ENCODE measurements around the gene MRPL48. TPM values are rescaled to one million over a fixed set of nuclear protein-coding genes. Genes with fewer than 3 reads are reported as not detected.

The MRPL48 gene
- polyA plus RNA-seq, 2 of the 4 experiments (the other 2 are of a cell fraction), result 57.2 to 103 TPM

GRCh38 chr11:73792584-73792983, 4.9 kb downstream of the MRPL48 start:
- Histone ChIP-seq H3K4me2 (no peak overlapping the region), H3K9me3 (no peaks in the 10 kb centered on the region), H3K27ac (no peak overlapping the region), H3K4me3 (no peak overlapping the region), H3K4me1 (peaks cover 8% of the 10 kb centered on the region; the same call in 2 of the 3 replicates)
- ATAC-seq (no peak), FAIRE-seq (no peak), DNase-seq (ENCODE audit: low read depth in 1 of 2, low spot score in 1 of 2) (no peak)
- CTCF ChIA-PET, result no interaction called here
- POLR2A ChIA-PET, result no interaction called here
- TF ChIP-seq FOSB (CRISPR knock-in tag; IDR thresholded peaks at IDR 0.05), result no peak

- no peak overlapping the region for H3K4me2 ChIP-seq
- ChIA-PET POLR2A (no interaction called here), CTCF (interaction anchor here (0.6 to 2.2 kb wide), 3 partner anchors 27 to 135 kb away, joined by 3 to 9 read pairs (median 3); no protein-coding TSS in a partner anchor)
- no peak overlapping the region for H3K27ac ChIP-seq
- no peaks in the 10 kb centered on the region for H3K9me3 ChIP-seq
- 89% methylated on average over 16 of the region's 19 CpGs for WGBS (ENCODE audit: missing lambda C conversion rate)
- peak; percentile 39 to 91; a peak in 3 of 6 replicates for ATAC-seq
- H3K4me1 ChIP-seq, result no peaks in the 10 kb centered on the region
- TF ChIP-seq RFX5 (IDR thresholded peaks at IDR 0.05) (no peak), CHD2 (IDR thresholded peaks at IDR 0.05; ENCODE audit: low read length, partially characterized antibody) (no peak), BCL3 (IDR thresholded peaks at IDR 0.05) (no peak), ELK1 (IDR thresholded peaks at IDR 0.05; ENCODE audit: low read depth, low read length) (no peak), HOXB13 (CRISPR knock-in tag; IDR thresholded peaks at IDR 0.05; ENCODE audit: low read depth) (no peak), HDAC2 (IDR thresholded peaks at IDR 0.05) (no peak)
- DNase-seq (ENCODE audit: low read depth in 1 of 2, low spot score in 1 of 2), result peak in 1 of 2 experiments; percentile 28
- no peak for FAIRE-seq
- H3K4me3 ChIP-seq, result no peak overlapping the region
These were observed 8.4 kb downstream of the MRPL48 start for GRCh38 chr11:73795925-73796632.

GRCh38 chr11:73797457-73797856, 9.8 kb downstream of the MRPL48 start:
- ATAC-seq, result peak in 1 of 2 experiments; percentile 24; a peak in 1 of 6 replicates

More at GRCh38 chr11:73797457-73797856, 9.8 kb downstream of the MRPL48 start:
- H3K4me3 ChIP-seq, result no peak overlapping the region
- H3K4me1 ChIP-seq, result no peaks in the 10 kb centered on the region
- H3K27ac ChIP-seq, result no peak overlapping the region
- CTCF ChIA-PET, result interaction anchor here (0.5 to 2.2 kb wide), 5 partner anchors 8 to 134 kb away, joined by 3 to 9 read pairs (median 3); no protein-coding TSS in a partner anchor
- DNase-seq (ENCODE audit: low read depth in 1 of 2, low spot score in 1 of 2) (no peak), FAIRE-seq (no peak)
- H3K9me3 ChIP-seq, result no peaks in the 10 kb centered on the region
- no peak overlapping the region for H3K4me2 ChIP-seq
- WGBS (ENCODE audit: missing lambda C conversion rate), result 96% methylated on average over 10 of the region's 10 CpGs
- POLR2A ChIA-PET, result interaction anchor here (1.4 kb wide), 1 partner anchor 9 kb away, joined by 5 read pairs; the partner anchor contains the start of gene MRPL48
- no peak for TF ChIP-seq NR3C1 (IDR thresholded peaks at IDR 0.05)
- TF ChIP-seq ZC3H11A (IDR thresholded peaks at IDR 0.05), result no peak
- no peak for TF ChIP-seq BHLHE40 (IDR thresholded peaks at IDR 0.05; ENCODE audit: low read depth, low read length)
- no peak for TF ChIP-seq ZSCAN20 (CRISPR knock-in tag; IDR thresholded peaks at IDR 0.05)
- TF ChIP-seq POLR2A (IDR thresholded peaks at IDR 0.05; ENCODE audit: low read length), result no peak
- no peak for TF ChIP-seq HMGXB4 (CRISPR knock-in tag; IDR thresholded peaks at IDR 0.05; ENCODE audit: borderline replicate concordance)
- TF ChIP-seq JUNB (IDR thresholded peaks at IDR 0.05), result no peak
- no peak for TF ChIP-seq CTCF (IDR thresholded peaks at IDR 0.05)
- TF ChIP-seq BCL3 (IDR thresholded peaks at IDR 0.05), result no peak
- no peak for TF ChIP-seq CBX8 (IDR thresholded peaks at IDR 0.05)
- TF ChIP-seq TFCP2L1 (CRISPR knock-in tag; IDR thresholded peaks at IDR 0.05), result no peak
- no peak for TF ChIP-seq CEBPB (IDR thresholded peaks at IDR 0.05)
- no peak for TF ChIP-seq RAD21 (conservative IDR thresholded peaks at IDR 0.05 in 1 of 2, IDR thresholded peaks at IDR 0.05 in 1 of 2)
- no peak for TF ChIP-seq EHMT2 (IDR thresholded peaks at IDR 0.05; ENCODE audit: low read depth)
- TF ChIP-seq ZFP36 (IDR thresholded peaks at IDR 0.05; ENCODE audit: borderline replicate concordance, partially characterized antibody), result no peak
- TF ChIP-seq ESRRA (IDR thresholded peaks at IDR 0.05; ENCODE audit: borderline replicate concordance, low read length), result no peak
- no peak for TF ChIP-seq E2F6 (IDR thresholded peaks at IDR 0.05; ENCODE audit: borderline replicate concordance, low read depth)
- TF ChIP-seq PHF8 (IDR thresholded peaks at IDR 0.05; ENCODE audit: borderline replicate concordance, low read depth), result no peak
- TF ChIP-seq KDM5A (IDR thresholded peaks at IDR 0.05), result no peak

Data from A549 (cell line).